PFSK-1 (cell line): ENCODE results near the gene C3orf70.

Experiments used
- FOXP2 ChIP-seq: optimal IDR thresholded peaks from 2 replicates; pipeline ENCODE3; 2011; ENCODE audit warnings: borderline replicate concordance, control low read depth, inconsistent platforms; ENCODE audit not compliant: insufficient read depth; ENCODE audit errors: extremely low read length, extremely low read depth
- POLR2AphosphoS5 ChIP-seq: IDR thresholded peaks from 2 replicates; pipeline ENCODE4 v1.6.1; 2012; ENCODE audit warnings: low read depth, mild to moderate bottlenecking, control low read depth, low read length, moderate library complexity
- SIN3A ChIP-seq: IDR thresholded peaks from 2 replicates; pipeline ENCODE4 v1.6.1; 2012; ENCODE audit warnings: mild to moderate bottlenecking, low read length, moderate library complexity, borderline replicate concordance; ENCODE audit not compliant: insufficient read depth
- TAF1 ChIP-seq: IDR thresholded peaks from 2 replicates; pipeline ENCODE4 v1.6.1; 2012; ENCODE audit warnings: low read length, control low read depth, borderline replicate concordance; ENCODE audit not compliant: insufficient read depth
- TF ChIP-seq, protein P1 (sequence below), 2 experiments: IDR thresholded peaks; 2 replicates each; pipeline versions ENCODE4 v1.6.1 to v1.8.0; 2011 to 2012; ENCODE audit warnings: low read depth in 2 of 2, low read length in 2 of 2, control low read depth in 1 of 2, inconsistent platforms in 1 of 2, mild to moderate bottlenecking in 1 of 2, moderate library complexity in 1 of 2; ENCODE audit not compliant: insufficient read depth in 1 of 2

C3orf70 gene

GRCh38 chr3:185082149-185082548, 70.7 kb downstream of the C3orf70 start:
- TF ChIP-seq, protein P1, sequence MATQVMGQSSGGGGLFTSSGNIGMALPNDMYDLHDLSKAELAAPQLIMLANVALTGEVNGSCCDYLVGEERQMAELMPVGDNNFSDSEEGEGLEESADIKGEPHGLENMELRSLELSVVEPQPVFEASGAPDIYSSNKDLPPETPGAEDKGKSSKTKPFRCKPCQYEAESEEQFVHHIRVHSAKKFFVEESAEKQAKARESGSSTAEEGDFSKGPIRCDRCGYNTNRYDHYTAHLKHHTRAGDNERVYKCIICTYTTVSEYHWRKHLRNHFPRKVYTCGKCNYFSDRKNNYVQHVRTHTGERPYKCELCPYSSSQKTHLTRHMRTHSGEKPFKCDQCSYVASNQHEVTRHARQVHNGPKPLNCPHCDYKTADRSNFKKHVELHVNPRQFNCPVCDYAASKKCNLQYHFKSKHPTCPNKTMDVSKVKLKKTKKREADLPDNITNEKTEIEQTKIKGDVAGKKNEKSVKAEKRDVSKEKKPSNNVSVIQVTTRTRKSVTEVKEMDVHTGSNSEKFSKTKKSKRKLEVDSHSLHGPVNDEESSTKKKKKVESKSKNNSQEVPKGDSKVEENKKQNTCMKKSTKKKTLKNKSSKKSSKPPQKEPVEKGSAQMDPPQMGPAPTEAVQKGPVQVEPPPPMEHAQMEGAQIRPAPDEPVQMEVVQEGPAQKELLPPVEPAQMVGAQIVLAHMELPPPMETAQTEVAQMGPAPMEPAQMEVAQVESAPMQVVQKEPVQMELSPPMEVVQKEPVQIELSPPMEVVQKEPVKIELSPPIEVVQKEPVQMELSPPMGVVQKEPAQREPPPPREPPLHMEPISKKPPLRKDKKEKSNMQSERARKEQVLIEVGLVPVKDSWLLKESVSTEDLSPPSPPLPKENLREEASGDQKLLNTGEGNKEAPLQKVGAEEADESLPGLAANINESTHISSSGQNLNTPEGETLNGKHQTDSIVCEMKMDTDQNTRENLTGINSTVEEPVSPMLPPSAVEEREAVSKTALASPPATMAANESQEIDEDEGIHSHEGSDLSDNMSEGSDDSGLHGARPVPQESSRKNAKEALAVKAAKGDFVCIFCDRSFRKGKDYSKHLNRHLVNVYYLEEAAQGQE (IDR thresholded peaks at IDR 0.05; ENCODE audit: insufficient read depth in 1 of 2, low read depth in 2 of 2, low read length in 2 of 2) = no peak
- no peak for TF ChIP-seq TAF1

DNA sequence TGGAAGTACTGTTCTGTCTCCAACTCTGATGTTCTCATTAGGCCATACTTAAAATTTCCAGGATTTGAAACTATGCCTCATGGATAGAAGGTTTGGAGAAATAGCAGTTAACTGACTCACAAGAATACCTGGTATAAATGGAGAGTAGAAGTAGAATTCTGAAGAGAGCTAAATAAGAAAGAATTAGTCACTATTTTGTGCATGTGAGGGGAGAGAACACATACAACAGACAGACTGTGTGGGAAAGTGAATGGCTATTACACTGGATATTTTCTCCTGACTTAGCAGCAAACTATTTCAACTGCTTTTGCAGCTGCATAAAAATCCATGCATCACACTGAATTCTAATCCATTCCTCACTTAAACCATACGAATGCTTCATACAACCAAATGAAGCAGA, 71.3 kb downstream of the C3orf70 start:
- TF ChIP-seq, protein P1 (IDR thresholded peaks at IDR 0.05; ENCODE audit: insufficient read depth in 1 of 2, low read depth in 2 of 2, low read length in 2 of 2) = no peak
- TF ChIP-seq TAF1 = no peak
- no peak for TF ChIP-seq SIN3A
- TF ChIP-seq POLR2AphosphoS5 = no peak
- TF ChIP-seq FOXP2 = no peak

- no peak for TF ChIP-seq POLR2AphosphoS5
- TF ChIP-seq TAF1 = no peak
- no peak for TF ChIP-seq FOXP2
- no peak for TF ChIP-seq SIN3A
- TF ChIP-seq, protein P1 (IDR thresholded peaks at IDR 0.05; ENCODE audit: insufficient read depth in 1 of 2, low read depth in 2 of 2, low read length in 2 of 2) = no peak
Observed at GRCh38 chr3:185079625-185080024, 73.2 kb downstream of the C3orf70 start.

- TF ChIP-seq FOXP2 (no peak), SIN3A (no peak), POLR2AphosphoS5 (no peak), TAF1 (no peak)
- TF ChIP-seq, protein P1 (IDR thresholded peaks at IDR 0.05; ENCODE audit: insufficient read depth in 1 of 2, low read depth in 2 of 2, low read length in 2 of 2) = no peak
Observed at GRCh38 chr3:185076219-185076618, 76.6 kb downstream of the C3orf70 start.

- TF ChIP-seq SIN3A (no peak), POLR2AphosphoS5 (no peak), TAF1 (no peak), FOXP2 (no peak)
- TF ChIP-seq, protein P1 (IDR thresholded peaks at IDR 0.05; ENCODE audit: insufficient read depth in 1 of 2, low read depth in 2 of 2, low read length in 2 of 2) = no peak
Observed at GRCh38 chr3:185075547-185075946, 77.3 kb downstream of the C3orf70 start.
